ENCODE results near the gene DHX35.

The DHX35 gene

GRCh38 chr20:38963745-38964144 lies 1.6 kb downstream of the DHX35 start:
- TF ChIP-seq CTCF (IDR thresholded peaks at IDR 0.05; ENCODE audit: extremely low read depth, missing control alignments): no peak

DNA sequence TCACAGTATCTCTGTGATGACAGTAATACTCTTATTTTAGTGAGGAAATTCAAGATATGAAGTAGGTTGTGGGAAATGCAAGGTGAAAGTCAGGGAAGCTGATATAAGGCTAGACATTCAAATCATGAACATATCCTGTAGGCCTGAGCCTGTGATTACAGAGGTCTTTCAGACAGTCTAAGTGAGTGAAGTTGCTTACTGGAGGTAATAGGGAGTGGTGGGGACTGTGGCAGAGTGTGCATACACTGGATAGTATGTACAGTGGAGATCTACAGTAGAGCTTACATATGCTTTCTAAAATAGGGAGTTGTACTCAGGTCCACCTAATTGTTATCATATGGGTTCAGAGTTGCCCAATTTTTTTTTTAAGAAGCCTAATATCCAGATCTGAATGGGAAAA lies 3.1 kb downstream of the DHX35 start:
- no peak for DNase-seq (ENCODE audit: low spot score)
- no peak for TF ChIP-seq CTCF (IDR thresholded peaks at IDR 0.05; ENCODE audit: extremely low read depth, missing control alignments)

More at GRCh38 chr20:38963745-38964144, 1.6 kb downstream of the DHX35 start:
- no peak for DNase-seq (ENCODE audit: low spot score)

DNA sequence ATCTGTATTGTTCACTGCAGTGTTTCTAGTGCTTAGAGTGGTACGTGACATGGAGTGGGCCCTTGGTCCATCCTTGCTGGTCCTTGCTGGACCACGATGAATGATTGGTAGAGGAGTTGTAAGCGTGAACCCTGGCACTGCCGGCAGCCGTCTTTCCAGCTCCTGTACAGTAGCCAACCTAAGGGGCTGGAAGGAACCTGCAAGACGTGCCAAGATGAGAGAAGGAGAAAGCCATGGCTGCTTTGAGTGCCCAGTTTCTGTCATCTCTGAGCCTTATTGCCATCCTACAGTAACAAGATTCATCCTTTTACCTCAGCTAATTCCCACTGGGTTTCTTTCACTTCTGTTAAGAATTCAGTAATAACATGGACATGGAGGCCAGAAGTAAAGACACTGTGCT lies 5.9 kb downstream of the DHX35 start:
- DNase-seq (ENCODE audit: low spot score): no peak
- no peak for TF ChIP-seq CTCF (IDR thresholded peaks at IDR 0.05; ENCODE audit: extremely low read depth, missing control alignments)

- DNase-seq (ENCODE audit: low spot score): no peak
- TF ChIP-seq CTCF (IDR thresholded peaks at IDR 0.05; ENCODE audit: extremely low read depth, missing control alignments): no peak
Measured at GRCh38 chr20:38969708-38970107, 7.6 kb downstream of the DHX35 start.

- no peak for TF ChIP-seq CTCF (IDR thresholded peaks at IDR 0.05; ENCODE audit: extremely low read depth, missing control alignments)
- no peak for DNase-seq (ENCODE audit: low spot score)
Measured at GRCh38 chr20:38970302-38970701, 8.2 kb downstream of the DHX35 start.

- TF ChIP-seq CTCF (IDR thresholded peaks at IDR 0.05; ENCODE audit: extremely low read depth, missing control alignments): no peak
- no peak for DNase-seq (ENCODE audit: low spot score)
Measured at GRCh38 chr20:38973107-38973506, 11.0 kb downstream of the DHX35 start.

DNA sequence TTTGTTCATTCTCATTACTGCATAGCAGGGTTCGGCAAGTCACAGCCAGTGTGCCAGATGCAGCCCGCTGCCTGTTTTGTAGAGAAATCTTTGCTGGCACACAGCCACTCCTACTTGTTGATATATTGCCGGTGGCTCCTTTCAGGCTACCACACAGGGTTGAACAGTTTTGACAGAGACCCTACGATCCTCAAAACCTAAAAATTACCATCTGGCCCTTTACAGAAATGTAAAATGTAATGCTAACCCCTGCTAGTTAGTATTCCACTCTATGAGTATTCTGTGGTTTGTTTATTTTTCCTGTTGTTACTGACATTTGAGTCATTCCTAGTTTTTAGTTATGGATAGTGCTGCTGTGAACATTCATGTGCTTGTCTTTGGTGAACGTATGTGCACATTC lies 11.5 kb downstream of the DHX35 start:
- no peak for TF ChIP-seq CTCF (IDR thresholded peaks at IDR 0.05; ENCODE audit: extremely low read depth, missing control alignments)
- DNase-seq (ENCODE audit: low spot score): no peak

Measured in GM20000 (cell line).